Epithelial cell of proximal tubule (primary cell): ENCODE measurements around the gene PSIP1. TPM values are rescaled to one million over a fixed set of nuclear protein-coding genes. Genes with fewer than 3 reads are reported as not detected.

Experiments
- DNase-seq: peaks from one replicate; pipeline ENCODE4 v3.0.0-alpha.2; 2011; ENCODE audit warnings: low read depth
- H3K4me3 ChIP-seq: 2 replicates; pipeline ENCODE4 v1.5.1; 2011; ENCODE audit warnings: low read depth, mild to moderate bottlenecking, low read length
- CTCF ChIP-seq: conservative IDR thresholded peaks from 2 replicates; pipeline ENCODE4 v1.5.1; 2012; ENCODE audit warnings: low read depth, mild to moderate bottlenecking, low read length
- total RNA-seq: library from RNA; depleted of rRNA; stranded (reverse); fragments of >200 nt; gene quantifications from 2 replicates; pipeline ENCODE4 v1.2.3, GENCODE V29; 2015

The PSIP1 gene
- total RNA-seq, 1 donor from 2014 or later, result 69.8 TPM

- no peak for TF ChIP-seq CTCF
- H3K4me3 ChIP-seq, result peak within 1 kb of the TSS; percentile 67
- DNase-seq, result no peak
These were observed 88.2 kb downstream of the PSIP1 start, which contains the start of gene SNAPC3 for GRCh38 chr9:15422372-15423230. Gene SNAPC3, plus strand, starts transcription at chr9:15422876. Its CDS starts 4 bp downstream, at chr9:15422880.

- peak overlapping the region; percentile 67 for H3K4me3 ChIP-seq
- no peak for DNase-seq
- no peak for TF ChIP-seq CTCF
These were observed 88.8 kb downstream of the PSIP1 start for GRCh38 chr9:15421990-15422371.

GRCh38 chr9:15421532-15421931 is 89.2 kb downstream of the PSIP1 start:
- no peak overlapping the region for H3K4me3 ChIP-seq
- DNase-seq, result no peak
- TF ChIP-seq CTCF, result no peak

GRCh38 chr9:15420796-15421195 is 90.0 kb downstream of the PSIP1 start:
- DNase-seq, result no peak
- H3K4me3 ChIP-seq, result no peak overlapping the region
- TF ChIP-seq CTCF, result no peak

GRCh38 chr9:15417626-15418025 is 93.1 kb downstream of the PSIP1 start:
- no peak overlapping the region for H3K4me3 ChIP-seq
- no peak for DNase-seq
- no peak for TF ChIP-seq CTCF

- DNase-seq, result no peak
- peak; percentile 71 for TF ChIP-seq CTCF
- H3K4me3 ChIP-seq, result no peak overlapping the region
These were observed 93.9 kb downstream of the PSIP1 start for GRCh38 chr9:15416880-15417279.

Other genes with a start within 250 kb of the PSIP1 start
- 3.8 and 5.2 TPM in 2 replicates for gene TTC39B, start 203.8 kb downstream of the PSIP1 start, total RNA-seq
- 21.4 and 25.2 TPM in 2 replicates for gene SNAPC3, start 88.1 kb downstream of the PSIP1 start, total RNA-seq
- gene CCDC171, start 42.1 kb upstream of the PSIP1 start, total RNA-seq, result 0.92 and 0.94 TPM in 2 replicates